ENCODE data around the gene ORAI3.

DNA sequence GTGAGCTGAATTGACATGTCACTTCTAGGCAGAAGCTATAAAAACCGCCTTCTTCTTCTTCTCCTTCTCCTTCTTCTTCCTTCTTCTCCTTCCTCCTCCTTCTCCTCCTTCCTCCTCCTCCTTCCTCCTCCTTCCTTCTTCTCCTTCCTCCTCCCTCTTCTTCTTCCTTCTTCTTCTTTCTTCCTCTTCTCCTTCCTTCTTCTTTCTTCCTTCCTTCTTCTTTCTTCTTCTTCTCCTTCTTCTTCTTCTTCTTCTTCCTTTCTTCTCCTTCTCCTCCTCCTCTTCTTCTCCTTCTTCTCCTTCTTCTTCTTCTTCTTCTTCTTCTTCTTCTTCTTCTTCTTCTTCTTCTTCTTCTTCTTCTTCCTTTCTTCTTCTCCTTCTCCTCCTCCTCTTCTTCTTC, 30.3 kb upstream of the ORAI3 start:
- TF ChIP-seq, protein P1, sequence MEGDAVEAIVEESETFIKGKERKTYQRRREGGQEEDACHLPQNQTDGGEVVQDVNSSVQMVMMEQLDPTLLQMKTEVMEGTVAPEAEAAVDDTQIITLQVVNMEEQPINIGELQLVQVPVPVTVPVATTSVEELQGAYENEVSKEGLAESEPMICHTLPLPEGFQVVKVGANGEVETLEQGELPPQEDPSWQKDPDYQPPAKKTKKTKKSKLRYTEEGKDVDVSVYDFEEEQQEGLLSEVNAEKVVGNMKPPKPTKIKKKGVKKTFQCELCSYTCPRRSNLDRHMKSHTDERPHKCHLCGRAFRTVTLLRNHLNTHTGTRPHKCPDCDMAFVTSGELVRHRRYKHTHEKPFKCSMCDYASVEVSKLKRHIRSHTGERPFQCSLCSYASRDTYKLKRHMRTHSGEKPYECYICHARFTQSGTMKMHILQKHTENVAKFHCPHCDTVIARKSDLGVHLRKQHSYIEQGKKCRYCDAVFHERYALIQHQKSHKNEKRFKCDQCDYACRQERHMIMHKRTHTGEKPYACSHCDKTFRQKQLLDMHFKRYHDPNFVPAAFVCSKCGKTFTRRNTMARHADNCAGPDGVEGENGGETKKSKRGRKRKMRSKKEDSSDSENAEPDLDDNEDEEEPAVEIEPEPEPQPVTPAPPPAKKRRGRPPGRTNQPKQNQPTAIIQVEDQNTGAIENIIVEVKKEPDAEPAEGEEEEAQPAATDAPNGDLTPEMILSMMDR (IDR thresholded peaks at IDR 0.05) = no peak
- TF ChIP-seq EZH2 (IDR thresholded peaks at IDR 0.05) = no peak
- TF ChIP-seq EZH2phosphoT487 (IDR thresholded peaks at IDR 0.05) = no peak
